ENCODE results near the gene DACH1.

Gene DACH1

GRCh38 chr13:71493189-71493588 lies 373.8 kb downstream of the DACH1 start:
- DNase-seq = no peak

GRCh38 chr13:71492346-71492871 lies 374.6 kb downstream of the DACH1 start:
- no peak for DNase-seq

- DNase-seq = no peak
Measured at GRCh38 chr13:71491010-71491409, 376.0 kb downstream of the DACH1 start.

- DNase-seq = no peak
Measured at GRCh38 chr13:71489041-71489440, 378.0 kb downstream of the DACH1 start.

GRCh38 chr13:71488201-71488600 lies 378.8 kb downstream of the DACH1 start:
- no peak for DNase-seq

GRCh38 chr13:71485913-71486312 lies 381.1 kb downstream of the DACH1 start:
- DNase-seq = no peak

- no peak for DNase-seq
Measured at GRCh38 chr13:71483733-71484132, 383.3 kb downstream of the DACH1 start.

GRCh38 chr13:71481501-71481900 lies 385.5 kb downstream of the DACH1 start:
- DNase-seq = no peak

GRCh38 chr13:71481046-71481445 lies 386.0 kb downstream of the DACH1 start:
- DNase-seq = no peak

GRCh38 chr13:71477735-71478134 lies 389.3 kb downstream of the DACH1 start:
- DNase-seq = no peak

GRCh38 chr13:71474936-71475335 lies 392.1 kb downstream of the DACH1 start:
- no peak for DNase-seq

- DNase-seq = no peak
Measured at GRCh38 chr13:71469626-71470025, 397.4 kb downstream of the DACH1 start.

- DNase-seq = no peak
Measured at GRCh38 chr13:71464686-71465085, 402.3 kb downstream of the DACH1 start.

- DNase-seq = no peak
Measured at GRCh38 chr13:71461892-71462291, 405.1 kb downstream of the DACH1 start.

- no peak for DNase-seq
Measured at GRCh38 chr13:71460211-71460610, 406.8 kb downstream of the DACH1 start.

GRCh38 chr13:71459708-71460107 lies 407.3 kb downstream of the DACH1 start:
- DNase-seq = no peak

GRCh38 chr13:71457645-71458044 lies 409.4 kb downstream of the DACH1 start:
- no peak for DNase-seq

- DNase-seq = no peak
Measured at GRCh38 chr13:71456136-71456535, 410.9 kb downstream of the DACH1 start.

- no peak for DNase-seq
Measured at GRCh38 chr13:71454509-71454908, 412.5 kb downstream of the DACH1 start.

GRCh38 chr13:71448080-71448630 lies 418.8 kb downstream of the DACH1 start:
- DNase-seq = no peak

- DNase-seq = no peak
Measured at GRCh38 chr13:71437704-71438103, 429.3 kb downstream of the DACH1 start.

- no peak for DNase-seq
Measured at GRCh38 chr13:71430681-71431080, 436.3 kb downstream of the DACH1 start.

- DNase-seq = no peak
Measured at GRCh38 chr13:71417205-71417604, 449.8 kb downstream of the DACH1 start.

- DNase-seq = no peak
Measured at GRCh38 chr13:71412231-71412630, 454.8 kb downstream of the DACH1 start.
